Endothelial cell of umbilical vein (primary cell): Measurements from ENCODE around the gene TAS2R42. TPM values are rescaled to one million over a fixed set of nuclear protein-coding genes. Genes with fewer than 3 reads are reported as not detected.

ENCODE experiments used
- BruUV-seq: library from RNA; stranded (reverse); fragments of 400-500 nt; replicated peaks from 2 replicates; lab custom pipeline; 2021; lab: Mats Ljungman, UMichigan
- CTCF ChIA-PET: fragments of 300-600, 350-600 bp; sonication (Branson Sonifier 250); formaldehyde crosslinking; loops from one replicate; lab custom pipeline; 2021; ENCODE audit warnings: antibody characterized with exemption, inconsistent platforms; lab: Charles Lee
- POLR2A ChIA-PET: fragments of 300-600, 350-600 bp; sonication (Branson Sonifier 250); formaldehyde crosslinking; loops from one replicate; lab custom pipeline; 2021; ENCODE audit warnings: antibody characterized with exemption, inconsistent platforms; lab: Charles Lee
- DNase-seq: peaks from one replicate; pipeline ENCODE4 v3.0.0-alpha.2; 2011; ENCODE audit warnings: low read depth, low spot score
- FAIRE-seq: peaks from 2 replicates; lab custom pipeline; 2011; peaks lifted over from hg19 to GRCh38; lab: Jason Lieb, UNC
- H2AFZ ChIP-seq: 2 replicates; pipeline ENCODE4 v1.6.0; 2012; ENCODE audit warnings: low read depth, low read length, control low read depth, inconsistent platforms
- H3K27ac ChIP-seq: 2 replicates; pipeline ENCODE4 v1.5.1; 2011; ENCODE audit warnings: low read depth, mild to moderate bottlenecking, control low read depth, low read length, moderate library complexity; ENCODE audit not compliant: insufficient read depth
- H3K27me3 ChIP-seq, 2 experiments: 2 replicates each; pipeline versions ENCODE4 v1.6.0 to v1.6.1; 2011; ENCODE audit warnings: low read length in 2 of 2, mixed read lengths in 1 of 2; ENCODE audit not compliant: control insufficient read depth in 2 of 2, insufficient read depth in 2 of 2
- H3K36me3 ChIP-seq, 2 experiments: 2 replicates in 1 of 2; 3 replicates in 1 of 2; pipeline ENCODE4 v1.5.1; 2011; ENCODE audit warnings: low read length in 2 of 2, mild to moderate bottlenecking in 1 of 2, moderate library complexity in 1 of 2; ENCODE audit not compliant: control insufficient read depth in 2 of 2, insufficient read depth in 2 of 2; ENCODE audit errors: extremely low read depth in 1 of 2
- H3K4me1 ChIP-seq: 3 replicates; pipeline ENCODE4 v1.5.1; 2011; ENCODE audit warnings: mild to moderate bottlenecking, low read length; ENCODE audit not compliant: control insufficient read depth, insufficient read depth; ENCODE audit errors: extremely low read depth
- H3K4me2 ChIP-seq: 2 replicates; pipeline ENCODE4 v1.6.1; 2011; ENCODE audit warnings: low read length, control low read depth, mixed read lengths; ENCODE audit not compliant: insufficient read depth
- H3K4me3 ChIP-seq, 3 experiments: fragments of 200-600 bp in 1 of 3; sonication (generic), shearing (Covaris generic) in 1 of 3; replicated peaks in 1 of 3; 2 replicates each; pipeline ENCODE4 v1.5.1; 2011 to 2016; ENCODE audit warnings: control low read depth in 3 of 3, low read length in 3 of 3, mild to moderate bottlenecking in 2 of 3, inconsistent platforms in 1 of 3, low read depth in 1 of 3, moderate library complexity in 1 of 3; ENCODE audit not compliant: insufficient read depth in 1 of 3
- H3K79me2 ChIP-seq: 2 replicates; pipeline ENCODE4 v1.6.0; 2012; ENCODE audit warnings: low read length, inconsistent platforms; ENCODE audit not compliant: control insufficient read depth, insufficient read depth
- H3K9ac ChIP-seq: replicated peaks from 2 replicates; pipeline ENCODE3; 2011; ENCODE audit warnings: low read length, control low read depth; ENCODE audit not compliant: insufficient read depth; ENCODE audit errors: extremely low read depth
- H3K9me1 ChIP-seq: replicated peaks from 3 replicates; pipeline ENCODE4 v1.6.0; 2011; ENCODE audit warnings: mild to moderate bottlenecking, low read length; ENCODE audit not compliant: control insufficient read depth, insufficient read depth; ENCODE audit errors: extremely low read depth
- H3K9me3 ChIP-seq: replicated peaks from 2 replicates; pipeline ENCODE4 v1.5.1; 2012; ENCODE audit warnings: low read length, inconsistent platforms; ENCODE audit not compliant: control insufficient read depth, insufficient read depth
- H4K20me1 ChIP-seq: replicated peaks from 2 replicates; pipeline ENCODE3; 2011; ENCODE audit warnings: mild to moderate bottlenecking, low read length; ENCODE audit not compliant: control insufficient read depth, insufficient read depth; ENCODE audit errors: extremely low read depth
- EZH2 ChIP-seq: IDR thresholded peaks from 2 replicates; pipeline ENCODE4 v1.6.1; 2012; ENCODE audit warnings: borderline replicate concordance, low read depth, mild to moderate bottlenecking, moderate library complexity, low read length, inconsistent platforms; ENCODE audit not compliant: severe bottlenecking
- FOS ChIP-seq: IDR thresholded peaks from 2 replicates; pipeline ENCODE4 v1.6.1; 2011; ENCODE audit warnings: mild to moderate bottlenecking, low read length, moderate library complexity, borderline replicate concordance; ENCODE audit not compliant: insufficient read depth
- GATA2 ChIP-seq: IDR thresholded peaks from 2 replicates; pipeline ENCODE4 v1.7.0; 2011; ENCODE audit warnings: low read depth, mild to moderate bottlenecking, moderate library complexity, mixed read lengths, low read length; ENCODE audit not compliant: insufficient read length, insufficient read depth
- JUN ChIP-seq: IDR thresholded peaks from 2 replicates; pipeline ENCODE4 v1.6.1; 2011; ENCODE audit warnings: borderline replicate concordance, low read depth; ENCODE audit not compliant: insufficient read length, insufficient read depth
- MYC ChIP-seq: IDR thresholded peaks from one replicate; pipeline ENCODE4 v1.6.1; 2011; ENCODE audit warnings: mild to moderate bottlenecking, low read depth, low read length
- POLR2A ChIP-seq: IDR thresholded peaks from 2 replicates; pipeline ENCODE4 v1.6.1; 2012; ENCODE audit warnings: low read depth, mild to moderate bottlenecking, control low read depth, low read length
- POLR2AphosphoS5 ChIP-seq: IDR thresholded peaks from 2 replicates; pipeline ENCODE4 v1.6.1; 2012; ENCODE audit warnings: low read depth, mild to moderate bottlenecking, control low read depth, low read length, moderate library complexity; ENCODE audit not compliant: insufficient read depth
- dilution Hi-C: fragments of 300-500 bp; cut with MboI; formaldehyde crosslinking; loops from one replicate; pipeline ENCODE4 v1.15.0; 2019; ENCODE audit warnings: low sequenced_read_pairs; ENCODE audit not compliant: extremely low pct_ligation_motif_present
- intact Hi-C: fragments of 100-400 bp; cut with micrococcal nuclease; formaldehyde crosslinking; loops from one replicate; pipeline ENCODE4 v1.10.0; 2022
- polyA plus RNA-seq, 4 experiments: library from polyadenylated mRNA; depleted of rRNA in 3 of 4; stranded (reverse) in 3 of 4; unstranded in 1 of 4; fragments of >200 nt; gene quantifications; 2 replicates each; pipeline versions ENCODE4 v1.2.1 to v1.2.3, GENCODE V29; 2011 to 2012; ENCODE audit warnings: missing spikeins in 1 of 4
- total RNA-seq: library from RNA; stranded (reverse); gene quantifications from 2 replicates; pipeline ENCODE4 v1.2.3, GENCODE V29; 2021
- TF ChIP-seq, protein P1 (sequence below): IDR thresholded peaks from 2 replicates; pipeline ENCODE4 v1.6.1; 2011; ENCODE audit not compliant: insufficient read depth, insufficient read length
- TF ChIP-seq, protein P2 (sequence below), 2 donors: IDR thresholded peaks; 1 replicate in 1 of 2; 2 replicates in 1 of 2; pipeline ENCODE4 v1.5.1; 2011; ENCODE audit warnings: low read length in 2 of 2, mild to moderate bottlenecking in 2 of 2, moderate library complexity in 2 of 2, control low read depth in 1 of 2, inconsistent platforms in 1 of 2, low read depth in 1 of 2; ENCODE audit not compliant: insufficient read depth in 1 of 2; ENCODE audit errors: extremely low read depth in 1 of 2

The TAS2R42 gene
- total and polyA plus RNA-seq, 2 donors (not counting 3 experiments of a cell fraction or from before 2014, with no cell fraction given): not detected

DNA sequence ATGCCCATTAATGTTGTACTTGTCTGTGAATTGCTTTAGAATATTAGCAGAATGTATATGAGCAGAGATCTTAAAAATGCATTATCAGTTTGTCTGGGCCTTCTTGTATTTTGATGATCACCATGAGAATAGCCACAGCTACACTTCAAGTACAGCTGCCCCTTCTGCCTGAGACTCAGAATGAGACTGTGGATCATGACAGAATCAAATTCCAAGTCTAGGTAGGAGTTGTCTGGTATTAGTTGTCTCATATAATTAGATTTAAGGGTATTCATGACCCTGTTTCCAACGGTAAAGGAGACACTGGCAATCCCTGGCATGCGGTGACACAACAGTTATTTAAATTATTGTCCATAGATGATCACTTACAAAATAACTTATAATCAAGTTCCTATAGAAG, 34.0 kb downstream of the TAS2R42 start:
- peaks cover 47% of the 10 kb centered on the region for H3K79me2 ChIP-seq
- H3K36me3 ChIP-seq: no peaks in the 10 kb centered on the region
- no peak overlapping the region for H2AFZ ChIP-seq
- no peak overlapping the region for H3K9ac ChIP-seq
- no peak overlapping the region for H3K4me2 ChIP-seq
- H3K9me3 ChIP-seq: no peaks in the 10 kb centered on the region
- TF ChIP-seq EZH2: no peak
- TF ChIP-seq POLR2A: no peak
- H4K20me1 ChIP-seq: peaks cover 8% of the 10 kb centered on the region
- ChIA-PET POLR2A (no interaction called here), CTCF (no interaction called here)
- no peak for FAIRE-seq
- dilution Hi-C loops (no loop called here), intact Hi-C loops (no loop called here)
- H3K9me1 ChIP-seq: no peaks in the 10 kb centered on the region
- no peak for DNase-seq
- no TSS peak for BruUV-seq
- no peak overlapping the region for H3K4me3 ChIP-seq
- H3K27ac ChIP-seq: no peak overlapping the region
- no peaks in the 10 kb centered on the region for H3K27me3 ChIP-seq
- H3K4me1 ChIP-seq: no peaks in the 10 kb centered on the region

DNA sequence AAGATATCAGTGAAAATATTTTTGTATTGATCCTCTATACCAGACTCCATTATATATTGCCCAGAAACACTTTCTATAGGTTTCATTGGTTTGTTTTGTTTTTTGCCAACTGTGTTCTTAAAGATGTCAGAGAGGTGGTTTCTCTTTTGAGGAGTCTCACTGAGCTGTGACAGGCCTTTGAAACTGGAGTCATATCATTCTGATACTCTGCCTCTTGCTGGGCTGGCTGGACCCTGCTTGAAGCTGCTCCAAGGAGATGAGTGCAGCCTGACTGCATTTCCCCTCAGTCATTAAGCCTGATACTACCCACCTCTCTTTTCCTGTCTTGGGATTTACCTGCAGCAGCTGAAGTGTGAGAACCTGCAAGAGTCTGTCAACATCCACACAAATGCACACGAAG, 35.9 kb downstream of the TAS2R42 start:
- Histone ChIP-seq H3K4me3 (no peak overlapping the region), H2AFZ (no peak overlapping the region), H3K9ac (no peak overlapping the region), H3K9me1 (no peaks in the 10 kb centered on the region), H3K4me2 (no peak overlapping the region), H3K27ac (no peak overlapping the region), H3K79me2 (peaks cover 35% of the 10 kb centered on the region), H4K20me1 (peaks cover 8% of the 10 kb centered on the region), H3K27me3 (no peaks in the 10 kb centered on the region), H3K4me1 (no peaks in the 10 kb centered on the region), H3K9me3 (no peaks in the 10 kb centered on the region), H3K36me3 (no peaks in the 10 kb centered on the region)
- no peak for FAIRE-seq
- dilution Hi-C loops: no loop called here
- CTCF ChIA-PET: no interaction called here
- intact Hi-C loops: no loop called here
- DNase-seq: no peak
- POLR2A ChIA-PET: no interaction called here
- TF ChIP-seq, protein P1, sequence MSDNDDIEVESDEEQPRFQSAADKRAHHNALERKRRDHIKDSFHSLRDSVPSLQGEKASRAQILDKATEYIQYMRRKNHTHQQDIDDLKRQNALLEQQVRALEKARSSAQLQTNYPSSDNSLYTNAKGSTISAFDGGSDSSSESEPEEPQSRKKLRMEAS: no peak
- TF ChIP-seq JUN (no peak), POLR2A (no peak), MYC (no peak), EZH2 (no peak), POLR2AphosphoS5 (no peak), FOS (no peak), GATA2 (no peak)
- TF ChIP-seq, protein P2, sequence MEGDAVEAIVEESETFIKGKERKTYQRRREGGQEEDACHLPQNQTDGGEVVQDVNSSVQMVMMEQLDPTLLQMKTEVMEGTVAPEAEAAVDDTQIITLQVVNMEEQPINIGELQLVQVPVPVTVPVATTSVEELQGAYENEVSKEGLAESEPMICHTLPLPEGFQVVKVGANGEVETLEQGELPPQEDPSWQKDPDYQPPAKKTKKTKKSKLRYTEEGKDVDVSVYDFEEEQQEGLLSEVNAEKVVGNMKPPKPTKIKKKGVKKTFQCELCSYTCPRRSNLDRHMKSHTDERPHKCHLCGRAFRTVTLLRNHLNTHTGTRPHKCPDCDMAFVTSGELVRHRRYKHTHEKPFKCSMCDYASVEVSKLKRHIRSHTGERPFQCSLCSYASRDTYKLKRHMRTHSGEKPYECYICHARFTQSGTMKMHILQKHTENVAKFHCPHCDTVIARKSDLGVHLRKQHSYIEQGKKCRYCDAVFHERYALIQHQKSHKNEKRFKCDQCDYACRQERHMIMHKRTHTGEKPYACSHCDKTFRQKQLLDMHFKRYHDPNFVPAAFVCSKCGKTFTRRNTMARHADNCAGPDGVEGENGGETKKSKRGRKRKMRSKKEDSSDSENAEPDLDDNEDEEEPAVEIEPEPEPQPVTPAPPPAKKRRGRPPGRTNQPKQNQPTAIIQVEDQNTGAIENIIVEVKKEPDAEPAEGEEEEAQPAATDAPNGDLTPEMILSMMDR (IDR thresholded peaks at IDR 0.05; ENCODE audit: extremely low read depth in 1 of 2, insufficient read depth in 1 of 2, low read depth in 1 of 2, low read length in 2 of 2): no peak
- no TSS peak for BruUV-seq
